ENCODE results near the gene MYRIP. TPM values are rescaled to one million over a fixed set of nuclear protein-coding genes. Genes with fewer than 3 reads are reported as not detected.

MYRIP gene
- polyA plus RNA-seq, 1 experiment, result not detected

DNA sequence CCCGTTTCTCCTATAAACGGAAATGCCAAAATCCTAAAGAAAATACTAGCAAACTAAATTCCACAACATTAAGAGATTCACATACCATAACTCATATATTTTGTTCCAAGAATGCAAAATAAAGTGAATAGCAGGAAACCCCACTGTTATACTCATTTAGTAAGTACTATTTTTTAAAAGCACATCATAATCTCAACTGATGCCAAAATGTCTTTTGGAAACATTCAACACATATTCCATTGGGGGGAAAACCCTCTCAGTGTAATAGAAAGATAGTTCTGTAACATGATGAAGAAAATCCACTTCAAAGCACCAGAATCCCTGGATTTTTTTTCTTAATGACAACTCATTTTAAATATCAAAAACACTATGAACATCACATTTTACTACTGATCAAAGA lies 407.1 kb downstream of the MYRIP start:
- CTCF ChIA-PET, result no interaction called here
- DNase-seq (ENCODE audit: low read depth, low spot score), result no peak
- H3K27me3 ChIP-seq (ENCODE audit: control insufficient read depth, insufficient read depth, low read length), result no peaks in the 10 kb centered on the region
- TF ChIP-seq, protein P1, sequence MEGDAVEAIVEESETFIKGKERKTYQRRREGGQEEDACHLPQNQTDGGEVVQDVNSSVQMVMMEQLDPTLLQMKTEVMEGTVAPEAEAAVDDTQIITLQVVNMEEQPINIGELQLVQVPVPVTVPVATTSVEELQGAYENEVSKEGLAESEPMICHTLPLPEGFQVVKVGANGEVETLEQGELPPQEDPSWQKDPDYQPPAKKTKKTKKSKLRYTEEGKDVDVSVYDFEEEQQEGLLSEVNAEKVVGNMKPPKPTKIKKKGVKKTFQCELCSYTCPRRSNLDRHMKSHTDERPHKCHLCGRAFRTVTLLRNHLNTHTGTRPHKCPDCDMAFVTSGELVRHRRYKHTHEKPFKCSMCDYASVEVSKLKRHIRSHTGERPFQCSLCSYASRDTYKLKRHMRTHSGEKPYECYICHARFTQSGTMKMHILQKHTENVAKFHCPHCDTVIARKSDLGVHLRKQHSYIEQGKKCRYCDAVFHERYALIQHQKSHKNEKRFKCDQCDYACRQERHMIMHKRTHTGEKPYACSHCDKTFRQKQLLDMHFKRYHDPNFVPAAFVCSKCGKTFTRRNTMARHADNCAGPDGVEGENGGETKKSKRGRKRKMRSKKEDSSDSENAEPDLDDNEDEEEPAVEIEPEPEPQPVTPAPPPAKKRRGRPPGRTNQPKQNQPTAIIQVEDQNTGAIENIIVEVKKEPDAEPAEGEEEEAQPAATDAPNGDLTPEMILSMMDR (IDR thresholded peaks at IDR 0.05; ENCODE audit: low read depth, low read length), result no peak
- POLR2A ChIA-PET, result no interaction called here
- H3K9me3 ChIP-seq (ENCODE audit: control insufficient read depth, insufficient read depth, low read length), result no peaks in the 10 kb centered on the region
- no peak overlapping the region for H3K27ac ChIP-seq (ENCODE audit: low read depth, low read length)
- H3K4me3 ChIP-seq (ENCODE audit: low read depth, low read length), result no peak overlapping the region

- Histone ChIP-seq H3K9me3 (ENCODE audit: control insufficient read depth, insufficient read depth, low read length) (no peaks in the 10 kb centered on the region), H3K27ac (ENCODE audit: low read depth, low read length) (no peak overlapping the region), H3K27me3 (ENCODE audit: control insufficient read depth, insufficient read depth, low read length) (no peaks in the 10 kb centered on the region), H3K4me3 (ENCODE audit: low read depth, low read length) (no peak overlapping the region)
- ChIA-PET CTCF (interaction anchor here (0.7 kb wide), 1 partner anchor 85 kb away, joined by 3 read pairs; no protein-coding TSS in a partner anchor), POLR2A (no interaction called here)
- TF ChIP-seq, protein P1 (IDR thresholded peaks at IDR 0.05; ENCODE audit: low read depth, low read length), result no peak
- no peak for DNase-seq (ENCODE audit: low read depth, low spot score)
Observed at GRCh38 chr3:40223856-40224255, 414.4 kb downstream of the MYRIP start.

GRCh38 chr3:40224796-40225515 lies 415.5 kb downstream of the MYRIP start:
- H3K27ac ChIP-seq (ENCODE audit: low read depth, low read length), result no peak overlapping the region
- ChIA-PET POLR2A (no interaction called here), CTCF (no interaction called here)
- H3K4me3 ChIP-seq (ENCODE audit: low read depth, low read length), result no peak overlapping the region
- no peak for DNase-seq (ENCODE audit: low read depth, low spot score)
- H3K27me3 ChIP-seq (ENCODE audit: control insufficient read depth, insufficient read depth, low read length), result no peaks in the 10 kb centered on the region
- H3K9me3 ChIP-seq (ENCODE audit: control insufficient read depth, insufficient read depth, low read length), result no peaks in the 10 kb centered on the region
- TF ChIP-seq, protein P1 (IDR thresholded peaks at IDR 0.05; ENCODE audit: low read depth, low read length), result no peak

DNA sequence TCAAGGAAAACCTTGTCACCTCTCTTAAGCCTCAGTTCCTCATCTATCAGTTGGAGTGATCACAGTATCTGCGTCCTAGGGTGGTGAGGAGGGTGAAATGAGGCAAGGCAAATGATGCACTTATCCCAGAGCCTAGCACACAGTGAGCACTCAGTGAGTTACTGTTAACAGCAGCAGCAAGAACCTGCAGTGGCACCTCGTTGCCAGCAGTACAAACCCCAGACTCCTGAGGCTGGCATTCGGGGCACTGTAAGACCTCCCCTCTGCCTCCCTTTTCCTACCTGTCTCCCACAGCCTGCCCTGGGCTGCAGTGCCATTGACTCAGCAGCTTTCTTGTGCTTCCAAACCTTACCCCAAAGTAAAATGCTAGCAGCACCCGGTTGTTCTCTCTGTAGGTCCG lies 417.2 kb downstream of the MYRIP start:
- ChIA-PET CTCF (no interaction called here), POLR2A (no interaction called here)
- TF ChIP-seq, protein P1 (IDR thresholded peaks at IDR 0.05; ENCODE audit: low read depth, low read length), result no peak
- H3K27ac ChIP-seq (ENCODE audit: low read depth, low read length), result no peak overlapping the region
- H3K4me3 ChIP-seq (ENCODE audit: low read depth, low read length), result no peak overlapping the region
- H3K27me3 ChIP-seq (ENCODE audit: control insufficient read depth, insufficient read depth, low read length), result no peaks in the 10 kb centered on the region
- DNase-seq (ENCODE audit: low read depth, low spot score), result no peak
- no peaks in the 10 kb centered on the region for H3K9me3 ChIP-seq (ENCODE audit: control insufficient read depth, insufficient read depth, low read length)

DNA sequence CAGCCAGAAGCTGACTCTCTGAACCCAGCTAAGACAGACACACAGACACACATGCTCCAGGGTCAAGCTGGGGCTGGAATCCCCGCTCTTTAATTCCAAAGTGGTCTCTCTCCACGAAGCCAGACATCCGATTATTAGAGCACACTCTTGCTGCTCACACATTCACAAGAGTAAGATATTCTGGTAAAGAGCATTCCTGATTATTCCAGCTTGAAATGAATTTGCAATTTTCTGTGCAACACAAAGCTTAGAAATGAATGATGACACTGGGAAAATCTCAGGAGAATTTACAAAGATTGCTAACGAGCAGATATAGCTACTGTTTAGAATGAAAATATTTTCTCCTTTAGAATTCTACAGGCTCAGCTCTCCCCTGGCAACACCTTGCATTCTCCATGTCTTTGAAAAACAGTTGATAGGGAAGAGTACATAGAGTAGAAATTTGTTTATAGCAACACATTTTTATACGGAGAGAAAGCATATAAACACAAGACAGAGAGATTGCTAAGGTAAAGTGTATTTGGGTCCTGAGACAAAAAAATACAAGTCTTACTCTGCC lies 419.5 kb downstream of the MYRIP start:
- CTCF ChIA-PET, result no interaction called here
- no peaks in the 10 kb centered on the region for H3K27me3 ChIP-seq (ENCODE audit: control insufficient read depth, insufficient read depth, low read length)
- DNase-seq (ENCODE audit: low read depth, low spot score), result no peak
- no peak overlapping the region for H3K4me3 ChIP-seq (ENCODE audit: low read depth, low read length)
- TF ChIP-seq, protein P1 (IDR thresholded peaks at IDR 0.05; ENCODE audit: low read depth, low read length), result no peak
- H3K27ac ChIP-seq (ENCODE audit: low read depth, low read length), result no peak overlapping the region
- no peaks in the 10 kb centered on the region for H3K9me3 ChIP-seq (ENCODE audit: control insufficient read depth, insufficient read depth, low read length)
- POLR2A ChIA-PET, result no interaction called here
